ENCODE measurements around the gene SLC3A2.
"Not testable (repeated sequence)": the region's sequence is repeated elsewhere in the genome, so short reads cannot be mapped to it uniquely, and the experiment has no call there.

Gene SLC3A2

DNA sequence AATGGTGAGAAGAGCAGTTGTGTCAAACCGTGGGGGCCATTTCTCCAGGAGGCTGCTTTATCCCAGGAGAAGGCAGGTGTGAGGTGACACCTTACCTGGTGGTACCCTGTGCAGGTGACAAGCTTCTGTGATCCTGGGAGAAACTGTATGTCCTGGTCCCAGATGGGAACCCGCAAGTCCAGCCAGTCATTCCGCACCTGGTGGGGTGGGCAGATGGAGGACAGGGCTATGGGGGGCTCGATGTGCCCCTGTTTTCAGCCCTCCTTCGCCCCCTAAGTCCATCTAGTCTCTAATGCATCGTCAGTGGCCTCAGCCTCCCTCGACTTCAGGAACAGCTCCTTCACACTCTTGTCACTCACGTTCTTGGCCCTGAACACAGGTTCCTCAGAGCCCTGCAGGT is 45.4 kb upstream of the SLC3A2 start:
- peaks cover 4% of the 10 kb centered on the region for H3K79me2 ChIP-seq
- no peak overlapping the region for H3K4me3 ChIP-seq (ENCODE audit: low read depth, low read length)
- no peak overlapping the region for H3K9ac ChIP-seq
- no peaks in the 10 kb centered on the region for H3K36me3 ChIP-seq (ENCODE audit: control insufficient read depth, insufficient read depth, low read length)
- TF ChIP-seq, protein P1, sequence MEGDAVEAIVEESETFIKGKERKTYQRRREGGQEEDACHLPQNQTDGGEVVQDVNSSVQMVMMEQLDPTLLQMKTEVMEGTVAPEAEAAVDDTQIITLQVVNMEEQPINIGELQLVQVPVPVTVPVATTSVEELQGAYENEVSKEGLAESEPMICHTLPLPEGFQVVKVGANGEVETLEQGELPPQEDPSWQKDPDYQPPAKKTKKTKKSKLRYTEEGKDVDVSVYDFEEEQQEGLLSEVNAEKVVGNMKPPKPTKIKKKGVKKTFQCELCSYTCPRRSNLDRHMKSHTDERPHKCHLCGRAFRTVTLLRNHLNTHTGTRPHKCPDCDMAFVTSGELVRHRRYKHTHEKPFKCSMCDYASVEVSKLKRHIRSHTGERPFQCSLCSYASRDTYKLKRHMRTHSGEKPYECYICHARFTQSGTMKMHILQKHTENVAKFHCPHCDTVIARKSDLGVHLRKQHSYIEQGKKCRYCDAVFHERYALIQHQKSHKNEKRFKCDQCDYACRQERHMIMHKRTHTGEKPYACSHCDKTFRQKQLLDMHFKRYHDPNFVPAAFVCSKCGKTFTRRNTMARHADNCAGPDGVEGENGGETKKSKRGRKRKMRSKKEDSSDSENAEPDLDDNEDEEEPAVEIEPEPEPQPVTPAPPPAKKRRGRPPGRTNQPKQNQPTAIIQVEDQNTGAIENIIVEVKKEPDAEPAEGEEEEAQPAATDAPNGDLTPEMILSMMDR (IDR thresholded peaks at IDR 0.05): no peak
- H2AFZ ChIP-seq: no peak overlapping the region
- H3K4me1 ChIP-seq: peaks cover 4% of the 10 kb centered on the region
- H3K27ac ChIP-seq: no peak overlapping the region
- no peaks in the 10 kb centered on the region for H3K9me3 ChIP-seq (ENCODE audit: control insufficient read depth, low read length)
- H3K4me2 ChIP-seq (ENCODE audit: low read length): no peak overlapping the region
- no peaks in the 10 kb centered on the region for H3K27me3 ChIP-seq (ENCODE audit: control insufficient read depth, insufficient read depth, low read length)

DNA sequence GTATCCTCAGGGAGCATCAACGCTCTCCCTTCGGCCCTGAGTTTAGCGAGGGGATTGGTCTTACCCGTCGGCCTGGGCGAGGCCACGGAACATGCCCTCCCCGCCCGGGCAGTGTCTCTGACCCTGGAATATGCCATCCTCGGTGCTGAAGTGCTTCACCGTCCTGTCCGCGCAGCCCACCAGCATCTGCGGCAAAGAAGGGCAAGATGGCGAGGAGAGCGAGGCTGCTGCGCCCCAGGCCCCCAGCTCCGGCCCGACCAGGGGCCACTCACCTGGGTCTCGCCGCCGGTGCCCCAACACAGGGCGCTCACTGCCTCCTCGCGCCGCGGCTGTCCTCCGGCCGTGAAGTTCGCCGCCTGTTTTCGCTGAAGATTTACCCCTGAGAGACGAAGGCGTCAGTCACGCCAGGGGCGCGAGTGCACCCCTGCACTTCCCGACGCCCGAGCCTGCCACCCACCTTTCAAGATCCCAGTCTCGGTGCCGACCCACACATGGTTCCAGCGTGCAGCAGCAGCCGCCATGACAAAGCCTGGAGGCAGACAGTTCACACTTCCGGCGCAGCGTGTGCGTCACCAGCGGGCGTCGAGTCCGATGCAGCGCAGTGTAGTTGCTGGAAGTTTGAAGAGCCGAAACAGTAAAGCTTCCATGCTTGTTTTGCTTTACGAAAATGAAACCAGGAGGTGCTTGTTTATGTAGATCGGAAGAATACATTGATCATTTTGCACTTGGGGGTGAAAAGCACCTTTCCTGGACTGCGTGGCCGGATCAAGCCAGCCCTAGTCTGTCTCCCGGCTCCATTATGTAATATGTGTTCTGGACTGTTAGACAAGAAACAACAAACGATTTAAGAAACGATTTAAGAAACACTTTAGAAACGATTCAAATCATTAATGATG is 41.4 kb upstream of the SLC3A2 start, which contains the start of gene WDR74:
Gene WDR74 (minus strand): TSS at position 541 of the 896 bp plus-strand sequence. CDS start 20 bp downstream, at position 521.
- Histone ChIP-seq H3K27me3 (ENCODE audit: control insufficient read depth, insufficient read depth, low read length) (no peaks in the 10 kb centered on the region), H2AFZ (peak within 1 kb of the TSS; percentile 76), H3K4me2 (ENCODE audit: low read length) (peak within 1 kb of the TSS; percentile 97), H3K27ac (peak within 1 kb of the TSS; percentile 100), H3K9me3 (ENCODE audit: control insufficient read depth, low read length) (no peaks in the 10 kb centered on the region), H3K4me1 (peaks cover 8% of the 10 kb centered on the region), H3K9ac (peak within 1 kb of the TSS; percentile 37), H3K4me3 (ENCODE audit: low read depth, low read length) (peak within 1 kb of the TSS; percentile 86), H3K36me3 (ENCODE audit: control insufficient read depth, insufficient read depth, low read length) (no peaks in the 10 kb centered on the region), H3K79me2 (no peaks in the 10 kb centered on the region)
- TF ChIP-seq, protein P1 (IDR thresholded peaks at IDR 0.05): no peak

DNA sequence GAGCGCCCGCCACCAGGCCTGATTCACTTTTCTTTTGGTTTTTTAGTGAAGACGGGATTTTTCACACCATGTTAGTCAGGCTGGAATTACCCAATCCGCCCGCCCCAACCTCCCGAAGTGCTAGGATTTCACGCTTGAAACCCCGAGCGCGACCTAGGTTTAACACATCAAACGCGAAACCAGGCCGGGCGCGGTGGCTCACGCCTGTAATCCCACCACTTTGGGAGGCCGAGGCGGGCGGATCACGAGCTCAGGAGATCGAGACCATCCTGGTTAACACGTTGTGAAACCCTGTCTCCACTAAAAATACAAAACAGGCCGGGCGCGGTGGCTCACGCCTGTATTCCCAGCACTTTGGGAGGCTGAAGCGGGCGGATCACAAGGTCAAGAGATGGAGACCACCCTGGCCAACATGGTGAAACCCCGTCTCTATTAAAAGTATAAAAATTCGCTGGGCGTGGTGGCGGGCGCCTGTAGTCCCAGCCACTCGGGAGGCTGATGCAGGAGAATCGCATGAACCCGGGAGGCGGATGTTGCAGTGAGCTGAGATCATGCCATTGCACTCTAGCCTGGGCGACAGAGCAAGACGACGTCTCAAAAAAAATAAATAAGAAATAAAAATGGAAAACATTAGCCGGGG is 39.9 kb upstream of the SLC3A2 start:
- H3K79me2 ChIP-seq; H3K27me3 ChIP-seq (ENCODE audit: control insufficient read depth, insufficient read depth, low read length); H3K4me1 ChIP-seq; H3K36me3 ChIP-seq (ENCODE audit: control insufficient read depth, insufficient read depth, low read length); H3K9me3 ChIP-seq (ENCODE audit: control insufficient read depth, low read length): not testable (repeated sequence)
- Histone ChIP-seq H3K27ac (peak overlapping the region; percentile 100), H2AFZ (peak overlapping the region; percentile 76), H3K4me3 (ENCODE audit: low read depth, low read length) (peak overlapping the region; percentile 86), H3K9ac (peak overlapping the region; percentile 13), H3K4me2 (ENCODE audit: low read length) (peak overlapping the region; percentile 97)

DNA sequence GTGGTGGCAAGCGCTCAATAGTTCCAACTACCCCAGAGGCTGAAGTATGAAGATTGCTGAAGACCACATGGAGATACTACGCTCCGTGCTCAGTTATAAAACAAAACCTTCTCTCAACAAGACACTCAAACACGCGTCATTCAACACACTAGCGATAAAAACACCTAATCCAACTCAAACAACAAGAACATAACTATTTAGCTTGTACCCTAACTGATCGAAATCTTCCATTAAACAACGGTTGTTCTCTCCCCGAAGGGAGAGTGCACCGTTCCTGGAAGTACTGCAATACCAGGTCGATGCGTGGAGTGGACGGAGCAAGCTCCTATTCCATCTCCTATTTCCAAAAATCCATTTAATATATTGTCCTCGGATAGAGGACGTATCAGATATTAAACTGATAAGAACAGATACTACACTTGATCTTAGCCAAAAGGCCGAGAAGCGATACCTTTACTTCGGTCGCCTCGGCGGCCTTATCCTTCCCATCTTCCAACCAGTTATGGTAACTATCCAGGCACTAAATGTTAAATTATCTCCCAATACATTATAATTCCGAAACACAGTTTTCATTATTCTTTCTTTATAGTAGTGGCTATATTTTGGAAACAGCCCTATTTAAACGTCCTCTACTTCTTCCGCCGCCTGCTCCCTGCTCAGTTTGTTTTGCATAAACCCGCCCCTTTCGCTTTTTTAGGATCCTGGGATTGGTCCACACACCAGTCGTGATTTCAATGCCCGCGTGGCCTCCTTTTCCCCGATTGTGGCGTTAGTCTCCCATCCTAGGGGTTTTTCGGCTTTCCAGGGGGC is 39.1 kb upstream of the SLC3A2 start:
- Histone ChIP-seq H3K27ac (peak overlapping the region; percentile 100), H3K27me3 (ENCODE audit: control insufficient read depth, insufficient read depth, low read length) (no peaks in the 10 kb centered on the region), H3K4me3 (ENCODE audit: low read depth, low read length) (peak overlapping the region; percentile 86), H2AFZ (peak overlapping the region; percentile 95), H3K9ac (peak overlapping the region; percentile 33), H3K4me2 (ENCODE audit: low read length) (peak overlapping the region; percentile 97), H3K9me3 (ENCODE audit: control insufficient read depth, low read length) (no peaks in the 10 kb centered on the region), H3K79me2 (no peaks in the 10 kb centered on the region), H3K4me1 (peaks cover 8% of the 10 kb centered on the region), H3K36me3 (ENCODE audit: control insufficient read depth, insufficient read depth, low read length) (no peaks in the 10 kb centered on the region)
- TF ChIP-seq, protein P1 (IDR thresholded peaks at IDR 0.05): no peak

Measured in parathyroid adenoma (tissue), 2 donors.